Stimulated activated CD8-positive, alpha-beta memory T cell treated with anti-CD3 and anti-CD28 coated beads, Interleukin-15, amount 100 ng/mL, for 4 hours (primary cell): ENCODE data around the gene PPP2R1B.

Source experiments
- DNase-seq, 2 donors: peaks; one replicate each; pipeline ENCODE4 v3.0.0-alpha.2; 2020; ENCODE audit warnings: low read depth in 2 of 2

The PPP2R1B gene

GRCh38 chr11:111748035-111748804 is 18.0 kb downstream of the PPP2R1B start:
- no peak for DNase-seq

GRCh38 chr11:111745719-111746504 is 20.3 kb downstream of the PPP2R1B start:
- DNase-seq = no peak

GRCh38 chr11:111743700-111744099 is 22.5 kb downstream of the PPP2R1B start:
- DNase-seq = no peak

DNA sequence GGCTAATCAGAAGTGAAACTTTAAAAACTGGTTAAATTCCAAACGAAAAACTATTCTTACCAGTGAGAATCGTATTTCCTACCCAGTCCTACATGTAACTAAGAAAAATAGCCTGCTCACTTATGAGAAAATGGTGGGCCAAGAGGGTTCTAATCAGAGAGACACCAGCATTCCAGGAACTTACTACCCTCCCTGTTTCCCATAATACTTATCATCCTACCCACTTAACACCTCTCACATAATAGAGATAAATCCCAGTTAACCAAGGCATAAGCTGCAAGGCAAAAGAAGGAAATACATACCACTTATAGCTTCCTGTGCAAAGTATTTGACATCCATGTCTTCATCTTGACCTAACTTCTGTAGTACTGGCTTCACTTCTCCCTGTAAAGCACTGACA is 24.4 kb downstream of the PPP2R1B start:
- DNase-seq = no peak

GRCh38 chr11:111739299-111739698 is 26.9 kb downstream of the PPP2R1B start:
- no peak for DNase-seq

DNA sequence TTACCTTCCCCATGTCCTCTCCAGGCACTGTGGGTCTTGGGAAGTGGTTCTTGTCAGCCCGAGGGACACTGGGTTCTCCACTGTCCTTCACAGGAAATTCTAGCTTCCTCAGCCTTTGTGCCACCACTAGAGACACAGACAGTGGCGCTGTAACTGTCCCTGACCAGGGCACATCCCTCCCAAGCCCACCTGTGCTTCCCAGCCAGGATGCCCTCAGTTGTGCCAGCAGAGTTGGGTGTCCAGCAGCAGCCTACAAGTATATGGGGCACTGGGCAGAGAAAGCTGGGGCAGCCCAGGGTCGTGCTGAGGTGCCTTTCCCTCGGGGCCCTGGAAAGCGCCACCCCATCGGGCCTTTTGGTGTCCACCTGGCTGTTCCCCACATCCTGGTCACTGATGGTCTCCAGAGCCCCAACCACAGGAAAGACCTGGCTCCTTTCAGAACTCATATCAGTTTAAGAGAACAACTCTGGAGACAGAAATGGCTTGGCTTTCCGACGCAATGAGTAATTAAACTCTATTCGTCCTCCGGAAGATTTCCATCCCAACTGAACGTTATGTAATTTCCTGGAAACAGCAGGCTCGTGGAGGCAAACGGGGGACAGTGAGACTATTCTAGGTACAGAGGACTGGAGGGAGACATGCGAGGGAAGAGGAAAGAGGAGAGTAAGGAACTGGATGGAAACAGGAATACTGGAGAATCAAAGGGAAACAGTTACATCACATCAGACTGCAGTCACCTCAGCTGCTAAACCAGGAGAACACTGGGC is 28.6 kb downstream of the PPP2R1B start:
- DNase-seq = no peak

- no peak for DNase-seq
Observed at GRCh38 chr11:111736621-111737443, 29.4 kb downstream of the PPP2R1B start.

GRCh38 chr11:111736181-111736590 is 30.0 kb downstream of the PPP2R1B start:
- DNase-seq = no peak

- DNase-seq = no peak
Observed at GRCh38 chr11:111735262-111736116, 30.7 kb downstream of the PPP2R1B start.

GRCh38 chr11:111734954-111735261 is 31.3 kb downstream of the PPP2R1B start:
- DNase-seq = no peak

- DNase-seq = no peak
Observed at GRCh38 chr11:111734101-111734953, 31.9 kb downstream of the PPP2R1B start.

DNA sequence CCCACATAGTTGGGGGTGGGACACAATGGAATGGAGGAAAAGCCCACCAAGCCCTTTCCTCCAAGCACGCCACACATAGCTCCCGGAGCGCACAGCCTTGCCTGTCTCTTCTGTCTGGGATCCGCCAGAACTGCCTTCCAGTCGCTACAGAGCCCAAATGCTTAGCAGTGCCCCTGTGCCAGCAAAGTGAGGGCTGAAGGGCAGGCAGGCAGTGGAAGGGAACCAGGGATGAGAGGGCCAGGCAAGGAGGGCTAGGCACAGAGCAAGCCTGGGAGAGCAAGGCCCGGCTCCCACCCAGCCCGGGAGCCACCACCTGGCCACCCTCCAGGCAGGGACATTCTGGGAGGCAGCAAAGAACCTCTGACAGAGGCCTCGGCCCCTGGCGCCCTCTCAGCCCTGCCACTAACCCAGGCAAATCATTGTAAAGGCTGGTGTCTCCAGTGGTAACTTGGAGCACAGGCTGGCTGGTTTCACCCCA is 32.5 kb downstream of the PPP2R1B start:
- no peak for DNase-seq

DNA sequence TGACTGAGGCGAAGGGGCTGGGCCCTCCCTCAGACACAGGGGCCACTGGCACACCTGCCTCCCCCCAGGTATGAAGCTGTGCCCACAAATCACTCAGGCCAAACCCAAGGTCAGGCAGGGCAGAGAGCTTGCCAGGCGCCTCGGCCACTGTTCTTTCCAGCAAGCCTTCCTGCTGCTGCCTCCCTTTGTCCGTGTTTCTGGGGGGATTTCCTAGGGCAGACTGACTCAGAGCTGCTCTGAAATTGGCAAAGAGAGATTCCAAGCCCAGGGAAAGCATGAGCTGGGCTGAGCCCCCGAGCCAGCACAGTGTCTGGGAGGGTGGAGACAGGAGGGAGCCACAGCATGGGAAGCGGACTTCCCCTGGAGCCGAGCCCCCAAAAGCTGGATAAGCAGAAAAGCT is 33.2 kb downstream of the PPP2R1B start:
- DNase-seq = no peak

DNA sequence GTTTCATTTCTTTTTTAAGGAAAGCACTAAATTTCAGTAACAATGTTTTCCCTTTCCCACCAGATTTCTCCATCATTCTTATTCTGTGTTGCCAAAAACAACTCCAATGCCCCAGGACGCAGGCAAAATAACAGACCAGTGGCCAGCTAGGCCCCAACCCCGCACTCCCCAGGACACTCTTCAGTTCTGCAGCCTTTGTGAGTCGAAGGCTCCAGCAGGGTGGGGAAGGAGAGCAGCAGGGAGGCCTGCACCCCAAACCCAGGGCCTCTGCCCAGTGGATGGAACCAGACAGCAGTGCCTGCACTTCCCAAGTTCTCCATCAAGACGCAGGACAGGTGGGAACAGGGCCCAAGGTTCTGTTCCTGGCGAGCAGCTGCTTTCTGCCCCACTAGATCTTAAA is 34.4 kb downstream of the PPP2R1B start:
- no peak for DNase-seq

DNA sequence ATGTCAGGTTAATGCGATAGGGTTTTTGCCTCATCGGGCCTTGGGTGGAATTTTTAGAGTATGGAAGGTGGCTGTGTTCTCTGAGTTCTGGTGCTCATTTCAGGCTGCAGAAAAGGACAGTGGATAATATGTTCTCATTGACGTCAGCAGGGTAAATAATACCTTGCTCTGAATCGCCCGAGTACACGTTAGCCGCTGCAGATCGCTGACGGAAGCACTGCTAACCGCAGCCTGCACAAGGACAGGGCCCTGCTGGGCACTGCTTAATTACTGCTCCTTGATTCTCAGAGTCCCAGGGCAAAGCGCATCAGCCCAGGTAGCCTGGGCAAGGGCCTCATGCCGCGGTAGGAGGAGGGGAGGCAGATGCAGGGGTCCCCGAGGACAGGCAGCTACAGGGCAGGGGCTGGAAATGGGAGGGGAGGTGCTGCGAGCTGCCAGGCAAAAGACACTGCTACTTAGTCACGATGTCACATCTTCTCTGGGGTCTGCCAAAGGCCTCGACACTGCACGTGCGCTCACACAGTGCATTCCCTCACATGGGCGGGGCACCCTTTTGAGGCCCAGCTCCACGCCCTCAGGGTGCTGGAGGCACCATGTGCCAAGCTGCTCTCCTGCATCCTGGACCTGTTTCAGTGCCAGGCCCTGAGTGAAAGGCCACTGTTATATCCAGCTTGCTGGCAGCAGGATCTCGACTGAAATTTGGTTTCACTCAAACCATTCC is 35.2 kb downstream of the PPP2R1B start:
- no peak for DNase-seq

DNA sequence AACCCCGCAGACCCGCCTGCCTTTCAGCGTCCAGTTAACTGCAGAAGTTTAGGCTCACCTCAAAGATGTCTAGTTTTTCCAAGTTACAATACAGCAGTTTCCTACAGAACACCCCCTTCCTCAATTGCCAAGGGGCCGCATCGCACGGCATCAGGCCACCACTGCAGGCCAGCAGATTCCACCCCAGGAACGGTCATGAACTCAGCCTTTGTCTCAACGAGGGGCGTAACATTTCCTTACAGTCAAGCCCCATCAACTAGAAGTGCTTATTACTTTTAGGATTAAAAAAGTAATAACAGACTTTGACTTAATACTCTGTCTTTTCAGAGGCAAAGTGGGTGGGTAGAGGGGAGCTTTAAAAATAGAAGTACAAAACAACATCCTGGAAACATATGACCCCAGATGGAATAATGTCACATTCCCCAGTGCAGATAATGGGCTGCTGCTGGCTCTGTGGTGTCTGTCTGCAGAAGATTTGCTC is 36.3 kb downstream of the PPP2R1B start:
- no peak for DNase-seq

DNA sequence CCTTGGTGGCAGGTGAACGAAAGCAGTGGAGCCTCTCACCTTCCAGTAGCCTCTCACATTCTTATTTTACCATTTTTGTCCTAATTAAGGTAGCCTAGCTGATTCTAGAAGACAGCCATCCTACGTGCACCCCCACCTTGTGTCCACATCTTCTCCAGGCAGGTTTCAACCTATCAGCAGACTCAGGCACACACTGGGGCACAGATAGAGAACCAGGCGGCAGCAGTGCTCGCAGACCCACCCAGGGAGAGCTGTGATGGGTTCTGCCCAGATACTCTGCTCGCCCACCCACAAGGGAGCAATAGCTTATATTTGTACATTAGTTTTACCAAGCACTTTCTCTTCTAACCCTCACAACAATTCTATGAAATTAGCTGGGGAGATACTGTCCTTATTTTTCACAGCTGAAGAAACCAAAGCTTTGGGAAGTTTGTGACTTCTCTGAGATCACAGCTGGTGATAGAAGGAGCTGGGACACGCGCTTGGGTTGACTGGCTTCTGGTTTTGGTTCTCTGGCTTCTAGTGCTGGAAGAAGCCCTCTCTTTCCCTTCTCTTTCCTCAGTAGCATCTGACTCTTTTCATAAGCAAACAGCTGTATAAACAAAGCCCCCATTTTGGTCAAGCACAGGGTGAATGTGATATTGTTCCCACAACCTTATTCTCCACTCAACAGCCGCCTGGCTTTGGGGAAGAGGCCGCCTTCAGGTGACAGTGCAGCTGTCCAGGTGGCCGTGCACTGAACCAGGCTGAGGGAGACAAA is 36.9 kb downstream of the PPP2R1B start:
- no peak for DNase-seq

DNA sequence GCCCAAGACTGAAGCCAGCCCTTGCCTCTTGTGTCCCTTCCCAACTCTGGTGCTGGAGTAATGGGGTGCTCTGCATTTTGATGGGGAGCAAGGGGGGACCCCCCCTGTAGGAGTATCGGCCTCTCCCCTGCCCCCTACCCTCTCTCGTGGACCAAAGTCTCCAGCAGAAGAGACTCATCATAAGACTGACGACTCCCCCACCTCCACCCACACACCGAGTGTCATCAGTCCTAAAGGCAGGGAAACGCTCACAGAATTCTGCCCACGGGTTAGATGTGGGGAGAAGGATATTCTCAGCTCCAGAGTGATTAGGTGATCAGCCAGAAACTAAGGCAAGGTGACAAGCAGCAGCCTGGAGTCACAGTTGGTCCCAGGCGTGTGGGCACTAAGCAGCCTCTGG is 38.8 kb downstream of the PPP2R1B start:
- DNase-seq = no peak
